NCI-H2171 (cell line): ENCODE results near the gene EVA1B.

ENCODE experiments used
- DNase-seq: peaks from one replicate; lab custom pipeline; 2025; lab: John Stamatoyannopoulos, UW

Gene EVA1B

DNA sequence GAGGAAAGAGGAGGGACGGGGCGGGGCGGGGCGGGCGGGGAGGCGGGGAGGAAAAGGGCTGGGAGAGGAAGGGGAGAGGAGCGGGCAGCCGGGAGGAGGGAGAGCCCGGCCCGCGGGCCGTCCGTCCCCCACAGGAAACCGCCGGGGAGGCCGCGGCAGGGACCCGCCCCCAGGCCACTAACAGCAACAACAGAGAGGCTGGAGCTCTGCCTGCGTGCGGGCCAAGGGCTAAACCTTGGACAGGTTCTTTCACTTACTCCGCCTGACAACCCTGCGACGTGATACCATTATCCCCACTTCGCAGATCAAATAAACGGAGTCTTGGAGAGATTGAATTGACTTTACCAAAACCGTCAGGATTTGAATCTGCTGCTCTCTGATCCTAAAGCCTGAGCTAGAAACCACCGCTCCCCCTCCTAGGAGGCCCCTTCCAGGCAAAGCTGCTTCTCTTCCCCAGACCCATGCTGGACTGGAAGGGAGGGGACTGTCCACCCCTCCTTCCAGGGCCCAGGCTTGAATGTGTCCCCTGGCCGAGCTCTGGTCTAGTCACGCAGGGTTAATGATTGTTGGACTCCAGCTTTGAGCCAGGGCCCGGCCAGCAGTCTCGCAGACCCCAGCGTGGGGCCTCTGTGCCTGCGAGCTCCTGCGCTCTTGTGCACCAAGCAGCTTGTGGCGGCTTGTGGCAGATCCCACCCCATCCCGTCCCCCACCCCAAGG, at the start of gene EVA1B:
Gene EVA1B (minus strand): TSS at position 10 of the 717 bp plus-strand sequence. CDS start 608 bp downstream, outside the sequence.
- no peak for DNase-seq

GRCh38 chr1:36372617-36373016, 49.2 kb upstream of the EVA1B start:
- DNase-seq = no peak

DNA sequence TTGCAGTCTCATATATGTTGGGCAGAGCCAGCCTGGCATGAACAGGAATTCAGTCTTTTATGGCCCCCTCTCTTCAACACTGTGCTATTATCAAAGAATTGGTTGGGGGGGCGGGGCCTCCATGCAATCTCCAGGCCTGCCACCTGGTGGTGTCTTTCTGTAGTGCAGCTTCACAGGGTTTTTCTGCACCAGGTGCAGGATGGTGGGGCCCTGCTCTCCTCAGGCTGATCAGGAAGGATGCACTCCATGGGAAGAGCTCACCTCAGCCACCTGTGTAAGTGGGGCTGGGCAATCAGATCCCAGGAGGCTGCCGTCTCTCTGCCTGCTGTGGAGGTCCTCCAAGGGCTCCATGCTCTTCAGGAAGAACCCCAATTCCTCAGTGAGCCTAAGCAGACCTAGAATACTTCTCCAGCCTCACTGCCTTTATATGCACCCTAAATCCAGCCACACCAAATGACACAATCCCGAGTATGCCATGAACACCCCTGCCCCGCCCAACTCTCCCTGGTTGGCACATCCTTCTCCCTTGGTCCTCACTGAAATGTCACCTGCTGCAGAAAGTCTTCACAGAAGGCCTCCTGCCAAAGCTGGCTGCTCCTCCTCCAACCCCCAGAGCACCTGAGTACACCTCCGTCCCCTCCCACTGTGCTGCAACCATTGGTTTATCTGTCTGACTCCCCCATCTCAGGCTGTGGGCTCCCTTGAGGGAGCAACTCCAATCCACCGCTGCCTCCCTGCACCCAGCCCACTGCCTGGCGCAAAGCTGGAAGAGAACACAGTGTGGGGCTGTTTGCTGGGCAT, 45.8 kb upstream of the EVA1B start:
- DNase-seq = peak; percentile 72

GRCh38 chr1:36367798-36368197, 44.4 kb upstream of the EVA1B start:
- DNase-seq = no peak

DNA sequence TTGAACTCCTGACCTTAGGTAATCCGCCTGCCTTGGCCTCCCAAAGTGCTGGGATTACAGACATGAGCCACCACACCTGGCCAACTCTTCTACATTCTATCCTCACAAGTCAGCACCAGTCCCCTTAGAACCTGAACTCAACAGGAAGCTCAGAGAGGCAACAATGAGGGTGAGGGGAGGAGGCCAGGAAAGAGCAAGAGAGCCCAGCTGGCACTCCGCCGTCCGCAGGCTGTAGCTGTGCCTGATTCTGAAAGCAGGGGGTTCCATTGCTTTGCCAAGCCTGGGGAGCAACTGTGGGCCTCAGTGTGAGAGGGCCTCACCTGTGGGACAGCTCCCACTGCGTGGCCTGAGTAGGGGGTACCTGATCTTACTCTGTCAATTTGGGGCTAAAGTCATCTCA, 43.6 kb upstream of the EVA1B start:
- no peak for DNase-seq

GRCh38 chr1:36366091-36366661, 42.7 kb upstream of the EVA1B start:
- DNase-seq = peak; percentile 99

GRCh38 chr1:36365381-36365780, 41.9 kb upstream of the EVA1B start:
- peak; percentile 78 for DNase-seq

DNA sequence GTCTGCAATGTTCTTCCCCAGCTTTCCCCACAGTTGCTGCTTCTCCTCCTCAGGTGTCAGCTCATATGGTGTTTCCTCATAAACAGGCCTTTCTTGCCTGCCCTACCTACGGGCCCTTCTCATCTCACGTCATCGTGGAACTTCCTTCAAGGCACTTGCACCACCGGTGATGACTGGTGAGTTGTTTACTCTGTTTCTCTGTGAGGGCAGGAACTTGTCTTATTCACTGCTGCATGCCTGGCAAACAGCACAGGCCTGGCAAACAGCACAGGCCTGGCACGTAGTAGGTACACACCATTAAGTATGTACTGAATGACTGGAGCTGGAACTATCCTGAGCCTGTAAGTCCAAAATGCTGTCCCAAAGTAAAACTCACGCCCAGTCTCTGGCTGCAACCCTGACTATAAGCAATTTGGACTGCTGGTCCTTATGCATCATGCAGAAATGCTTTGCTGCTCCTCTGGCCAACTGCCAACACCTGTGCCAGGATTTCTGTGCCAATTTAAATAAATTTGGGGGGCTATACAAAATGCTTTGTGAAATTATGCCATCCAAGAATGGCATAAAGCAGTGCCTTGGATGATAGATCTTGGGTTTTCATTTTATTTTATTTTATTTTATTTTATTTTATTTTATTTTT, 36.6 kb upstream of the EVA1B start:
- DNase-seq = no peak

DNA sequence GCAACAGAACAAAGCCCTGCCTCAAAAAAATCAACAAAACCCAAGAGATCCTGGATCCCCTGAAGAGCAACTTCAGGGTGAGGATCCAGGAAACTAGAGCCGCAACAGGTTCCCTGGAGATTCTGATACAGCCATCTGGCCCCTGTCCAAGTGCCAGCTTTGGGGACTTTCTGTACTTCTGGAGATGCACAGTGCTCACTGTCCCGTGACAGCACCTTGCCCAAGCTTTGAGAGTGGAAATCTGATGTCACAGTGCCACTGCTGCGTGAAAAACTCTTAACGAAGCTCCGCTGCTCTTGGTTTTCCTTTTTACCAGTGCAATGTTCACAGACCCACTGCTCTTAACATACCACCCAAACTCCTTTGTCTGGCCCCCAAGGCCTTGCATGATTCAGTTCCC, 35.9 kb upstream of the EVA1B start:
- peak; percentile 32 for DNase-seq

DNA sequence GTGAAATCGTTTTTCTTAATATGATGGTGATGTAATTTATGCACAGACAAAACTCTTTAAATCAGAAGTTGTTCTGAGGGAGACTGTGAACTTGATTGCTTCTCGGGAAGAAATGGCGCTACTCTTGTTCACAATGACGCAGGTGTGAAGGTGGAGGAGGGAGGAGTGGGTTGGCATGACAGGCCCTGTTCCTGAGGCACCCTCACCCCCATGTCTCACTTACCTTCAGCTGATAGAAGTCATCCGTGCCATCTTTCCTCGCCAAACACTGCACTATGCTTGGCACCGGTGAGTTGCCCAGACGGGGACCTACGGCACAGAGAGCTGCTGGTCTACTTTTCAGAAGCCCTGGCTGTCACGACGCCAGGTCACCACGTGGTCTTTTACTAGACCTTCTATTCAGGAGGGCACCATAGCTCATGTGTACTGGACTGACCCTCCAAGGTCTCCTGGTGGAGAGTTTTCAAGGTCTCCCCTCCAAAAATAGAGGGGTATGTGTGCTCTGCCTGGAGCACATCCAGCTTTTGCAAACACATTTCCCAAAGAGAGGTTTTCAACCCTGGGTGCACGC, 35.2 kb upstream of the EVA1B start:
- no peak for DNase-seq

DNA sequence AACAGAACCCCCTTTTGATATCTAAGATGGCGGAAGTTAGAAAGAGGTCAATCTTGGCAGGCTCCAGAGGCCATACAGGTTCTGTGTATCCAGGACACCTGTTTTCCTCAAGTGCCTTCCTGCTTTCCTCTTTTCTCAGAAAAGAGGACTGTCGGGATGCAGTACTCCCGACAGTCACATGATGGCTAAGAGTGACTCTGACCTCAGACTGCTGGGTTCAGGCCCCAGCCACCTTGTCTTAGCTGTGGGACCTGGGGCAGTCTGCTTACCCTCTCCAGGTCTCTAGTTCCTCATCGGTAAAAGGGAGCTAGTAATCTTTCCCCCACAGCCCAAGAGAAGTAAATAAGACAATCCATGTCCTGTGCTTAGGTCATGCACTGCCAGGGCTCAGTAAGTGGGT, 32.4 kb upstream of the EVA1B start:
- DNase-seq = no peak

GRCh38 chr1:36354486-36354885, 31.0 kb upstream of the EVA1B start:
- no peak for DNase-seq

DNA sequence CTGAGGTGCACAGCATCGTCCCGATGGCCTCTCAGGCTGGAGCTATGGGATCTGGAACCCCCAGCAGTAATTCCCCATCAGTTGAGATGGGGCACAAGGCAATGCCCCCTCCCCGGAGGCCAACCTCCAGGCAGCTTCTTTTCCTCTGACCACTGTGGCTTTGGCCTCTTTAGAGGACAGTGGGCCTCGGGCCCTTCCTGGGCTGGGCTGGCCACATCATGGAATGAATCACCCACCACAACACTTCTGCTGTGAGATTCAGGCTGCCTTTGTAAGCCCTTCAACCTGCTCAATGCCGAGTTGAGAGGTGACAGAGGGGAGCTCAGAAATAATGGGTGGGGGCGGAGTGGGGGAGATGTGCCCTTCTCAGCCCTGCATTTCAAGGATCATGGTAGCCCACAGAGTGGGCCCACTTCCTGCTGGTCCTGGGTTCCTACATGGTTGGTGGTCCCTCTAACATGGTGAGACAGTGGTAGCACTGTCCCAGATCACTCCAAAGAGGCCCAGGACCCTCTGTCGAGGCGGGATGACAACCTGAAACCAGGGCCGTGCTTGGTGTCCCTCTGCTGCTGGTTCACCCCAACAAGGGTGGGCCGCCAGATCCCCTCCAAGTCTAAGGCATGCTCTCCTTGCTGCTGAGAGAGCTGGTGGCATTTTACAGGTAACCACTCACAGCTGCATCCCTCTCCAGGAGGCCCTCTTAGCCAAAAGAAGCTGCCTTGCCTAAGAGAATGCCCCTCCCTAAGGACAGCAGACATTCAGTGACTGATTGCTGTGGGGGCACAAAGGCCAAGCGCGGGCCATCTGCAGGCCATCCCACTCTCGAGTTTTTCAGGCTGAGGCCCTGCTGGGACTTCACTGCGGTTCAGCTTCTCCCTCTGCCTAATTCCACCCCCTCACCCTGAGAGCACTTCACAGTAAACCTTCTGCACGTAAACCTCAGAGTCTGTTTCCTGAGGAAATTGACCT, 29.7 kb upstream of the EVA1B start:
- no peak for DNase-seq

DNA sequence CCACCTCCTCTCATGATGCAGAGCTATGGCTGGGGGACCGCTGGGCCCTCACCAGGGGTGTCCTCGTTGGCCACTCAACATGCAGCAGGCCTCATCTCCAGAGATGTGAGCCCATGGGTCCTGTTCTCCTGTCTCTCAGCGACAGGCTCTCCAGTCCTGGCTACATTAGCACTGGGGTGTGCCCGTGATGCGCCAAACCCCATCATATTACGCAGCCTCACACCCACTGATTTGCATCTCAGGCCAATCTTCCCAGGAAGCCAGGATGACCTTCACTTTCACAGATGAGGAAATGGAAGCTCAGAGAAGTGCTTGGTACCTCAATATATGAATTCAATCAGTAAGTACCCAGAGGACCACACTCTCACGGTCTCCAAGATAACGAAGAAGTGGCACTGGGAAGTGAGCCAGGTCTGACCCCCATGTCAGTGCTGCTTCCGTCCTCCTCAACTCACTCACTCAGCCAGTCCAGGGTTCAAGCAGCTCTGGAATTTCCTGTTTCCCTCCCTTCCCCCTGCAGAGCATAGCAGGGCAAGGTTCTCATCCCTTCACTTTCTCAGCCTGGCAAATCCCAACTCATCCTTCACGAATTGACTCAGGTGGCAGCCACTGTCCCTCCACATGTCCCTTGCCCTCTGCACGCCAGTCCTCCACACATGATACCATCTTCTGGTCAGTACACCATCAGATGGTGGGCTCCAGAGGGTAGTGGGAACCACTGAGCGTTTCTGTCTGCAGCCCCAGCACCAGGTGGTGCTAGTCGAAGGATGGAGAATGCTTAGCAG, 28.9 kb upstream of the EVA1B start:
- DNase-seq = no peak

DNA sequence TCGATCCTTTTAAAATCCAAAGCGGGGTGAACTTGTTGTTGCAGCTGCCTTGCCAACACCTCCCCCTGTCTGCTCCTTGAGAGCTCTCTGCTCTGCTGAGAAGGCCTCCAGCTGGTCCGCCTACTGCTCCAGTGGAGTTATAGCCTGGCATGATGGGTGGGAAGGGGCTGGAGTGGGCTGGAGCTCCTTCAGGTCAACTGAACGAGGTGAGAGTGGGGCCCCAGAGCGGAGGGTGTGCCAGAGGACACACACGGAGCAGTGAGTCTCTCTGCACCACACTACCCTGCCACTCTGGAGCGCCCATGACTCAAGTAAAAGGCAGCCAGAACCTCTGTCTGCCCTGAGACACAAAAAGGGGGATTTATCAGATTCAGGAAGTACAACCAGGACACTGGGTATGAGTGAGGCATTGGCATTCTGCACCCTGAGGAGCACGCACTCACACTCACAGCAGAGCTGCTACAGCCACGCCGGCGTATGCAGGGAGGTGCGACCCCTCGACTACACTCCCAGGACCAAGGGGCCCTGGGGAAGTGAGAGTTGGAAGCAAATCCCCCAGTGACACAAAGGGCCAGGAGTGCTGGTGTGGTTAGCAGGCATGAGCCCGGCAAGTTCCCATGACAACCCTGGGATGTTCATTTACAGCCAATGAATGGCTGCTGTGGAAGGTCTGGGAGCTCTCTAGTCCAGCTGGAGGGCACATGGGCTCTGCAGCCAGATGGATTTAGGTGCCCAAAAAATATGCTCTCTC, 28.0 kb upstream of the EVA1B start:
- no peak for DNase-seq

DNA sequence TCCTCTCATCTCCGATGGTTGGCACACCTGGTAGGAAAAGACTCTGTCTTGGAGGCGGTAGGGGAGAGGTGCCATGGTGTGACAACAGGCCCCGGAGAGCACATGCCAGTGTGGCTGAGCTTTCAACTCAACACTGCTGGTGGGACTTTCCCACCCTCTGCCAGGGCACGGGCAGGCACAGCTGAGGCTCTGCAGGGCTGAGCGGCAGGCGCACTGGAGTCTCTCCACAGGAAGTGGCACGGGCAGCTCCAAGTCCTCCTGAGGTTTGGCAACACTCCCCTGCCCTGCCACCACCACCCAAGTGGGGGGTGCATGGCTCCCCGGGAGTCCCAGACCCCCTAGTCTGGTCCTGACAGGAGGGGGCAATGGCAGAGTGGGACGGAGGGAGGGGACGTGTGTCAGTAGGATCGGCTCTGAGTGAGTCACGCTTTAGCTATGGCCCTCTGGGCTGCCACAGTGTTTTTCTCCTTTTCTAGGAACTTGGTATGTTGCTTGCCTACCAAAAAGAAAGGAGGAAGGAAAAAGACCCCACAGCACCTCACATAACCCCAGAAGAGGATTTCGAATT, 27.3 kb upstream of the EVA1B start:
- no peak for DNase-seq

DNA sequence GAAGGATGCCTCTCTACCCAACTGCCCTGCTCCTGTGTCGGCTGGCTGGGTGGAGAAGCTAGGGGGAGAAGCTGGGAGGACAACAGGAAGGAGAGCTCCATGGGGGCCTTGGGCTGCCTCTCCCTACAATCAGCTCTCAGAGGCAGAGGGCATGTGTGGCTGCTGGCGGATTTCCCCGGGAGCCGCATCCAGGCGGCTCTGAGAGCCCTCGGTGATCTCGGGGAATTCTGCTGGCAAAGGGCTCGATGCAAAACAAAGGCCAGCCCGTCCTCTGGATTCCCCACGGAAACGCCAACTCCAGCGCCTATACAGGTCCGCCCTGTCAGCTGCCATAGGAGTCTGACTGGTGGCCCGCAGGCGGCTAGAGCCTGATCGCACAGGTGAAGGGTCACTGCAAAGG, 26.4 kb upstream of the EVA1B start:
- no peak for DNase-seq

GRCh38 chr1:36349241-36349671, 25.8 kb upstream of the EVA1B start:
- no peak for DNase-seq

GRCh38 chr1:36346741-36347370, 23.4 kb upstream of the EVA1B start:
- no peak for DNase-seq
